Stimulated activated CD4-positive, alpha-beta T cell treated with anti-CD3 and anti-CD28 coated beads, Interleukin-2, amount 100 ng/mL, for 24 hours (primary cell): ENCODE results near the gene RASEF.

Experiments used
- DNase-seq, 2 donors: peaks; one replicate each; pipeline ENCODE4 v3.0.0-alpha.2; 2020

RASEF gene

DNA sequence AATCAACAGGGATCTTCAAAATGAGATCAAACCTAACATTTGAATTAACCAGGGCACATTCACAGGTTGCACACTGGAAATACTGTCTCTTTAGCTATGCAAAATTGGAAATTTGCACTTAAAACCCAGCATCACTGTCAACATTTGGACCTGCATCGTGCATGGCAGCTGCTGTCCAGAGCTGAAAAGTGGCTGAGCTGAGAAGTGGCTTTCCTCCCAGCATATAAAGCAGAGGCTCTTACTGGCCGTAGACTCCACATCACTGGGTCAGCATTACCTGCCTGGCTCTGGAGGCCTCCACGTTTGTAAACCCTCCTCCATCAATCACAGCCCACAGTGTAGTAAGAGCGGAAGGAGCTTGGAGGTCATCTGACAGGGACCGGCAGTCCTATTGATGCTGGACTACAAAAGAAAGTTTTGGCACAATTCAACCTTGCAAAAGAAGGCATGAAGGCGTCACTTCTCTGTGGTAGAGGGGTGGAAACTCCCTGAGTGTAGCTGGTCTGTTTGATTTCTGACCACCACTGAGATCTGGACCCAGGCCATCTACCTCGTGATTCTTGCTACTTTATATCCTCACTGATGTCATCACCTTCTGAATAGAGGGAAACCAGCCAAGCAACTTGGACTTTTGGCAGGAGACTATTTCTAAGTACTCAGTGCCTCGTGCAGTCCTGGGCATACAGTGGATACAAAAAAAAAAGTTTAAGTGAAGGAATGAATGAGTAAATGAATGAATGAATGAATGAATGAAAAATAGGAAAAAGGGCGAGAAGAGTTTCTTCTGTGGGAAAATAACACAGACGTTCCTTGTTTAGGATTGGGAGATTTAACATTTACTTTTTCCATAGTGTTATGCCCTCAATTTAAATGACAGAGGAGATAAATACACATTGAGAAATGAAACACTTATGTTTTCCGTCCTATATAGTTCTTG lies 14.8 kb downstream of the RASEF start:
- DNase-seq: no peak

DNA sequence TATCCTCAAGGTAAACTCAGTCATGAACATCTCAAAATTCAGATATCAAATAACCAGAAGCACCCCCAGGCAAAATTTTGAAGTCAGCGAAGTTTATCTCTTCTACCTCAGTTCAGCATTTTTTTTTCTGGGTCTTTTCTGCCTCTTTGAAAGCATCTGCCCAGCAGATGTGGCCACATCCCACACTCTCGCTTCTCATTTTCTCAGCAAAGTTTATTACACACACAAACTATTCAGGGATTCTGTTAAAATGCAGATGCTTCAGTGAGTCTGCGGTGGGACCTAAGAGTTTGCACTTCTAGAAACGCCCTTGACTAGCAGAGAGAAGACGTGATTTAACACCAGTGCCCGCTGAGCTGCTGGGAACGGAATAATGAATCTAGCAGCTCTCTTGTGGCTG lies 19.3 kb downstream of the RASEF start:
- DNase-seq: no peak

DNA sequence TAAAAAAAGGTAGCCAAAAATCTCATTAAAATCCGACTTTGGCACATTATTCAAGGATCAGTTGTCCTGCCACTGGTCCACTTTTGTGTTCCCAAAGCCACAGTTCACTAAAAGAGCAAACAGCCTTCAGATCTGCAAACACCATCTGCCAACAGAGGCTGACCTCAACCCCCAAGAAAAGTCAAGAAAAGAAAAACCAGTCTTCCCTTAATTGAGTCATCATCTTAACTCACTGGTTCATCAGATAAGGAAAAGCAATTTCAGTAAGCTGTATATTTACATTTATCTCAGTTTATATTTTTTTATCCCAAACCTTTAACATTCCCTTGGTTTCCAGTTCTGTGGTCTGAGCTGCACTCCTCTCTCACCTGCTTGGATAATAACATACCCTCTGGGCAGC lies 21.2 kb downstream of the RASEF start:
- DNase-seq: no peak

DNA sequence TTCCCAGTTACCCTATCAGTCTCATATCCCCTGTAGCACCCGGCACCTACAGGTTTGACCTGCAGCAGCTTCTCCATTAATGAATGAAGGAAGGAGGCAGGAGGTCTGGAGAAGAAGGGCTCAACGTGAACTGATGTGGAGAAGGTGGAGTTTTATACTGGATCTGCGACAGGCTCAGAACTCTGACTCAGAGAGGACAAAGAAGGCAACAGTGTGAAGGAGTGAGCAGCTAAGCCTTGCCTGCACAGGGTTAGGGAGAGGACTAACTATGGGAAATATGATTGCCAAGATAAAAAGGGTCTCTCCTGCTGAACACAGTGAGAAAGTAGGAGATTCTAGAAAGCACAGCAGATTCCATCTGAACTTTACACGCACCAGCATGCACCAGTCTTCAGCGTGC lies 23.6 kb downstream of the RASEF start:
- DNase-seq: no peak

DNA sequence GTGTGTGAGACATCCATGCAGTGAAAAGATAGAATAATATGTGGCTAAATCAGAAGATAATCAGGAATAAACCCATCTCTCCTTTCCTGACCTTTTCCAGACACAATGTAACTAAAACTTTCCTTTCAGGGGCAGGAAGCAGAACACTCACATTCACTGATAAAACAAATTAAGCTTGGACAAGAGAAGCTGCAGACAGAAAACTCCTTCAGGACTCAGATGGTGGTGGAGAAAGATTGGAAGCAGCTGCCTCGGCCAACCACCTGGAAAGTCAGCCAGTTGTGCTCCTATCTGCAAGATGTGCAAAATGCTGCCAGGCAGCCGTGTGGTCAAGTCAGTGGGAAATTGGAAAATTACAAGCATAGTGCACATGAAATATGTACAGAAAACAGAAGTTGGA lies 26.9 kb downstream of the RASEF start:
- no peak for DNase-seq

DNA sequence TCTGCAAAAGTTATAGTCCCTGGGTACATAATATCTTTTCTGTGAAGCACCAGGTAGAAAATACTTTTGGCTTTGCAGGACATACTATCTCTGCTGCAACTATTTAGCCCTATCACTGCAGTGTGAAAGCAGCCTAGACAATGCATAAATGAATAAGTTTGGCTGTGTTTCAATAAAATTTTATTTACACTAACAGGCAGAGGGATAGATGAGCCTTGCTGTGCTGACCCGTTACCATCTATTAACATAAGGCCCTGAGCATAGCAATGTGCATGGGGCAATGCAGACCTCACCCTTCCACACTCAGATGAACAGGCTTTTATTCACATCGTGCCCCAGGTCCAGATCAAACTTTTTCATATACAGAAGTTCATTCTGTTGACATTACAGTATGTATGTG lies 27.8 kb downstream of the RASEF start:
- no peak for DNase-seq

DNA sequence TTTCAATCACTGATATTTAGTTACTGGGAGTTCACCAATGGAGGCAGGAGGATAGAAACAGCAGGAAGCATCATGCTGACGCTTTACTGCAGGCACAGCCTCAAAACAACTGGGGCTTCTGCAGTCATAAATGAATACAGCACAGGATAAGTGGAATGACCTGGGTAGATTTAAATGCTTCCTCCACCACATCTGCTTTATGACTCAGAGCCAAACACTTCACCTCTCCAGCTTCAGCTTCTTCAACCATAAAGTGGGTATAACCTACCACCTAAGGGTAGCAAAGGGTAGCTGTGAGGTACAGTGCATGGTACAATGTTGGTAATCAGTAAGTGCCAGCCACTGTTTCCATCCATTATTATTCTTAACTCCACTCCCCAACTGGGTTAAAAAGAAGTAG lies 28.4 kb downstream of the RASEF start:
- no peak for DNase-seq

DNA sequence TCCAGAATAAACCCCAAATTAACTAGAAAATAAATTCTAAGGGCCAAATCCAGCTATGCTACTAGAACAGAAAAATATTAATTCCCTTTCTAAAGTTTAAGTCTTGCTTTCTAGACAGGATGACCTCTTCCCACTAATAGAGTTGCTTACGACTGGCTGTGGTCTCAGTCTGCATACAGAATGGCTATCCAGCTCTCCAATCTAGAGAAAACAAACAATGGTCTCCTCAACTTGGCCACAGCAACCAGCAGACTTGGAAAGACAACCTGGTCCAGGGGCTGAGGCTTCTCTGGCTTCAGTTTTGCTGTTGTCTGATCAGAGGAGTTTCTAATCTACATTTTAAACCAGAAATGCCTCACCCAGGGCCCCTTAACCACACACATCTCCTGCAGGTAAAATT lies 28.9 kb downstream of the RASEF start:
- no peak for DNase-seq

DNA sequence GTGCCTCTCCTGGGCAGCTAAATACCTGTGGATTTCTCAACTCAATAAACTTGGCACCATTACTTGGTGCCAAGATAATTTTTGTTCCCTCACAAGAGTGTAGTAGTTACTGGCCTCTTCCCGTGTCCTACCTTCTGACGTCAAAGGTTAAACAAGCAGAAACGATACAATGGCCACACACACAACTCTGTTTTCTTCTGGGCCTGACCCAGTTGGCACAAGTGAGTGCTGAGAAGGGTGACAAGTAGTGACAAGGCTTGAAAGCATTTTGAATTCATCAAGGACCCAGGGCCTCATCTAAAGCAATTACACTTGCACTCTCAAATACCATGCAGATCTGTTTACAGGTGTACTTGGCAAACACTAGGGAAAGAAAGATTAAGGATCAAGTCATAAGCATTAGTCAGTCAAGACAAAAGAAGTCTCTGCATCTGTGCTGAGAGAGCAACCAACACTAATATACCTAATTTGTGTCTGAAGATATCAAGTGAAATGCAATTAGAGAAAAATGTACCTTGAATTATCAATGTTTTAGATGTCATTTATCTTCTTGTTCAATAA lies 30.8 kb downstream of the RASEF start:
- DNase-seq: no peak

DNA sequence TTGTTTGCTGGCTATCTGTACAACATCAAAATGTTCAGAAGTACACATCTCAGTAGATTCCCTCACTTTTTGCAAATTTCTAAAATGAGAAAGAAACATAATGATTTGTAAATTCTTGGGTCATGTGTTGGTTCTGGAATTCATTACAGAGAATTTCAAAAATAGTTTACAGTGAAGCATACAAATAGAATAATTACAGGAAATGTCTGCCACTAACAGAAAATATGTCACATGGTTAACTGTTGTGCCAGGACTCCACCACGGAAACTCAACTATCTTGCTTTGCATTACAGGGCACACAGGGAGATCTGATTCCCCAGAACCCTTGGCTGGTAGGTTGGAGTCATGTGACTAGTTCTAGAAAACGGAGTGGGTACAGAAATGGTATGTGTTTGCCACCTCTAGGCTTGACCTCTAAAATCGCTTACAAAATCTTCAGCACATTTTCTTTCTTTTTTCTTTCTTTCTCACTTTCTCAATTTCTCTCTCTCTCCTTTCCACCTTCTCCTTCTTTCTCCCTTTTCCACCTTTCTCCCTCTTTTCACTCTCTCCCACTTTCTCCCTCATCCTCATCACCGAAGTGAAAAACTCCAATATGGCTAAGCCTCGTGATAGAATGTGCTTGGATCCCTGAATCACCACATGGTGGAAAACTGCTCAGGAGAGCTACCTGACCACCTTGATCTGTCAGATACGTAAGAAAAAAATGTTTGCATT lies 32.4 kb downstream of the RASEF start:
- no peak for DNase-seq

DNA sequence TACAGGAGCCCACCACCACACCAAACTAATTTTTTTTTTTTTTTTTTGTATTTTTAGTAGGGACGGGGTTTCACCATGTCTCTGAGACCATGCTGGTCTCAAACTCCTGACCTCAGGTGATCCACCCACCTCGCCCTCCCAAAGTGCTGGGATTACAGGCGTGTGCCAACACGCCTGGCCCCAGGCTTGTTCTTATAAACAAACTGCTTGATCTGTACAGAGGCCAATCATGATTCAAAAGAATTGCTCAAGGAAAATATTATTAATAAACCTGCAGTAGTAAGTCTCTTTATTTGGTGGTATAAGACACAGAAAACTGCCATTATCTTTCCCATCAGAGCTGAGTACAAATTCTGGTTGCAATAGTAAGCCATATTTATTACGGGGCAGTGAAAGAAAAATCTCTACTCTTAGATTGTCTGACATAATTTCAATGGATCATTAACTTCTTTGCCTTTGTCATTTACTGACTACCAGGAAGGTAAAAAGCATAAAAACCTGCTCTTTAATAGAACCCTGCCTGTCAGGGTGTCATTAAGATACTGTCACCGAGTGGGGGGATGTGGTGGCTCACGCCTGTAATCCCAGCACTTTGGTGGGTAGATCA lies 33.3 kb downstream of the RASEF start:
- no peak for DNase-seq

DNA sequence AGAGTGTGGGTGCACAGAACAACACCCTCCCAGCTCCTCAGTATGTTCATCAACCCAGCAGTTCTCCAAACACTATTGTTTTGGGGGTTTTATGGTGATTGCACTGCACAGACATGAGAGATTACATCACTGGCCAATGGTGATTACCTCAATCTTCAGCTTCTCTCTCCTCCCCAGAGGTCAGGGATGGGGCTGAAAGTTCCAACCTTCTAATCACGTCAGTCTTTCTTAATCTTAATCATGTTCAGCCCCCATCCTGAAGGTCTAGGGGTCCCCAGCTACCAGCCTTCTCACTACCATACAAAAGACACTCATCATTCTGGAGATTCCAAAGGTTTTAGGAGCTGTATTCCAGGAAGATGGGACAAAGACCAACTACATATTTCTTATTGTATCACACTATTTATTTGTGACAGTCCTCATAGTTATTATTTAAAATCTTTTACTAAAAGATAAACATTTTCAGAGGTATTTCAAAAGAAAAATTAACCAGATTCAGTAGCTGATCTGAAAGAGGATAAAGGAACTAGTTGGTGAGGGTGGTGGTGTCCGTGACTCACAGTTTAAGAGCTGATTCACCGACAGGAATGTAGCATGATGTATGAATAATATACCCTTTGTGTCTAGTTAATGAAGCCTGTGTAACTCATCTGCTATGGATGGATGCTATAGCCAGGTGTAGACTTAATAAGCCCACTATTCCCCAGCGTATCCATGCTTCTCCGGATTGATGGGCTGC lies 35.6 kb downstream of the RASEF start:
- no peak for DNase-seq

DNA sequence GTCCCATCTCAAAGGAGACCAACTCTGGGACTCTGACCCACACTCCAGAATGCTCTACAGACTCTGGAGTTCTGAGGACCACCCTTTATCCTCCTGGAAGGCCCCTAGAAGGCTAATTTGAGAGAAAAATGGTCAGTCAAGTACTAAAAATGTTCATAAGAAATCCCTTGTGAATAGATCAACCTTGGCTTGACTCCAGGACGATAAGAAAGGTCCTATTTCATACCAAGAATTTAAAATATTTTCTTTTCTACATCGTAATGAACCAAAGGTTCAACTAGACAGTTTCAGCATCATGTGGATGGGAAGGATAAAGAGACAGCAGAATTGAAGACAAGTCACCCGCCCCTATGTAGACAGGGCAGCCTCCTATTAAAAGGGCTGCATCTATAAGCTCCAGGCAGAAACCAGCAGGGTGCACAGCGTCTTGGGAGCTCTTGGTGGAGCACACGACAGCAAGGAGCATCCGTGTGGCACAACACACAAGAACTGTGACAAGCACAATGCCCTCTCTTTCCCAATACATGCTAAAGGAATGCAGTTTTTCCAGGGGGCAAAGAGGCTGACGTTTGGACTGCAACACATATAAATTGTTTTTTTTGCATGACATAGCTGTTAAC lies 38.3 kb downstream of the RASEF start:
- DNase-seq: no peak

DNA sequence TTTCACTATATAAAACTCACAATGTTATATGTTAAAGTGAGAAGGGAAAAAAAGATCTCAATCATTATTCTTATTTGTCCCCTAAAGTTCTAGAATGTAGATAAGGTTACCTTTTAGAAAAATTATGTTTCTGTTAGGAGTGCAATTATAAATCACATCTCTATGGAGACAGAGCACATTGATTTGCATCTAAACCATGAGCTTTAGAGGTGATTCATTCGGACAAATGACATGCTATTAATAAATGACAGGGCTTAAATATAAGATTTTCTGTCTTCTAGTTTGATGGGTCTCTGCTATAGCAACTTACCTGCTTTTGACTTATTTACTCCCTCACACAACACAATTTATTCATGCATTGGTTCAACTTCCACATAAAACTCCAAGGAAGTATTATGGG lies 39.8 kb downstream of the RASEF start:
- DNase-seq: no peak

DNA sequence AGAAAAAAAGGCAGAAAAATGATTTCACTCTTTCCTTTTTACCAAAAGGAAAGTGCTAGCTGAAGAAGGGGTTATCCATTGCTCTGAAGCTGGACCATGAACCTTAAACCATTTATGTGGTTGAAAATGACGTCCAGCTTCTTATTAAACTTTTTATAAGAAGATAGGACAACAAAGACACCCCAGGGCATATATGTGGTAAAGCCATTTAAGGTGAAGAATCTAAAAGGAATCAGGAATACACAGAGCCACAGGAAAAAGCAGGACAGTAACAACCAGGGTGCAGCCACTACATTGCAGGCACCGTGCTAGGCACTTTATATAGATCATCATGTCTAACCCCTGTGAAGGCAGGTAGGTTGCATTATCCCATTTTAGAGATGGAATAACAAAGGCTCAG lies 42.1 kb downstream of the RASEF start:
- no peak for DNase-seq

DNA sequence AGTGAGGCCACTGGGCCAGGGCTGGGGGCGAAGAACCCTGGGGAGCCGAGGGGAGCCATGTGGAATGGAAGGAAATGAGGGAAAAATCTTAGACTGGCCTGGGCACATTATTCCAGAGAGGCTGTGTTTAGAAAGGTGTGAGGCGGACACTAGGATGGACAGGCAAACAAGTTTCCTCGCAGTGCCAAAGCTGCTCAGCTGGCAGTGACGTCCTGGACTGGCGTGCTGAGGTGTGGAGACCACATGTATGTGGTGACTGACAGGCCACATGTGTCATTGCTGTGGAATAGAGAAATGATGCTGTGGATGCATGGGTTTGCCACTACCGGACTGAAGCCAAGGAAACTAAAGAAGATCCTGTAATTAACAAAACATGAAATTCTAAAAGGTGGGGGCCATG lies 42.6 kb downstream of the RASEF start:
- no peak for DNase-seq

DNA sequence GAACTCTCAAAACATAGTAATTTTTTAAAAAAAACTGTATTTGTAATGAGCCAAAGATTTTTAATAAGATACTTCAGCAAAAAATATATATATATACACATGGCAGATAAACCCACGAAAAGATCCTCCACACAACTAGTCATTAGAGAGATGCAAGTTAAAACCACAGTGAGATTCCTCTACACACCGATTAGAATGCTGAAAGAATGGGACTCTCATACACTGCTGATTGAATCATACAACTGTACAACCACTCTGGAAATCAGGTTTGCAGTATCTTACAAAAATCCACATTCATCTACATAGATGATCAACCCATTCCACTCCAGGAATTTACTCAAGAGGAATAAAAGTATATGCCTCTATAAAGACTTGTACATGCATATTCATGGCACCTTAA lies 43.7 kb downstream of the RASEF start:
- no peak for DNase-seq

DNA sequence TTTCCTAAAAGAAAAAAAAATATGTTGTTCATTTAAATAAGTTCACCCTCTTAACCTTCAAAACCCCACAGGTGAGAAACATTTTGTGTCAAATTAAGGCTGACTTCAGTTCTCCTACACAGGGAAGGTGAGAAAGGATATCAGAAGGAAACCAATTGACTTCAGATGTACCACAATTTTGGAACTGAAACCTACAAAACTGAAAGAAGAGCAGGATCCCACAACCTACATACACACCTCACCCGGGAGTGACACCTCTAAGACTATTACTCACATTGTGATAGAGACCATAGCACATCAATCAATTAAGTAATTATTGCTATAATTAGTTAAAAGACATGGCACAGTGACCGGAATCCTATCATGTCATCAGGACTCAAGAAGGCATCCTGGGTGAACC lies 47.0 kb downstream of the RASEF start:
- DNase-seq: no peak

DNA sequence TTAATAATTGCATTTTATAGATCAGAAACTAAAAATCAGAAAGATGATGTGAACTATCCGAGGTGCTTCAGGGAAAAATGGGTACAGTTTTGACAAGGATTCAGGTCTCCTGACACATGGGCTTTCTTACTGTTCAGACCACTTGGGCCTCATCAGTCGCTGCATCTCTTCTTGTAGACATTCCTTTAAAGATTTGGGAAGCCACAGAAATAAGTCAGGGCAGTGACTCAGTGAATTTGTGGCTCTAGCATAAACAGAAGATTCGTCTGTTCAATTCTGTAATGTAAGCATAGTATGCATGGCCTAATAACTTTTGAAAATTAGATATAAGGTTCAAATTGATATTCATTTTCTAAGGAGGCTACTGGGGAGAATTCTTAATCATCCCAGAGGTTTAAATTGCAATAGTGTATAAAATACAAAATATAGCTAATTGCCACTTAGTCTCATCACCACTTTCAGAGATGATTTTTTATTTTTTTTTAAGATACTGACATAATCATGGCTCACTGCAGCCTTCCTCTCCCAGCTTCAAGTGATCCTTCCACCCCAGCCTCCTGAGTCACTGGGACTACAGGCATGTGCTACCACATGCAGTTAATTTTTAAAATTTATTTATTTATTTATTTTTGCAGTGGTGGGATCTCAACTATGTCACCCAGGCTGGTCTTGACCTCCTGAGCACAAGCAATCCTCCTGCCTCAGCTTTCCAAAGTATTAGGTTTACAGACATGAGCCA lies 48.9 kb downstream of the RASEF start:
- DNase-seq: no peak

DNA sequence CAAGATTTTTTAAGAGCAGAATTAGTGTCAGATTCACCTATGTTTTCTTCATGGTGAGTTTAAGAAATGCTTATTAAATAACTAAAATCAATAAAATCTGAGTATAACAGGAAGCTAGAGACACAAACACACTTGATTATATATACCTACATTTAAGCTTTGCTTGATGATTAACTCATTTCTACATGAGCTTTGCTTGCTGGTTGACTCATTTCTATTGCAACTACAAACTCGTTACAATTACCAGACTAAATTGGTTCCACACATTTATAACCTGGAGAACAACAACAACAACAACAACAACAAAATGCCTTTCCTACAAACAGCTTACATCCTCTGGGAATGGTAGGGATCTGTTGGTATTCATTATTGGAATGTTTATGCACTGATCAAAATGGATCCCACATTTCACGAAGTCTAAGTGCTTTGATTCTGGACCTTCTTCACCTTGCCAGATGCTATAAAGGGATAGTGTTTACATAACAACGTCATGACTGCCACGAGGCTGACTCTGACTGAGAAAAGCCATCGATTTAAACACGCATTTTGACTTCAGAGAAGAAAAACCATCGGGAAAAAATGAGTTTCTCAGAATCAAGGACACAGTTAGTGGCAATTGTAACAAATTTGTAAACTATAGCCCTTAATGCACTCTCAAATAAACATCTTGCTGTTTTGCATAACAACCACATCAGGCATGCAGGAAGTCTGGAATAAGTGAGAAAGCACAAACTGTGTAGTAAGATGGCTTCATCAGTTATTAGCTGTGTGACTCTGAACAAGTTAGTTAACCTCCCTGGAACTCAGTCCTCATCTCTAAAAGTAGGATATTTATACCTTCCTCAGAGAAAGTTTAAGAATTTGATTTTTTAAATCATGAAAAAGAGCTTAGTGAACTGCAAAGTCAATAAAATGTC lies 49.8 kb downstream of the RASEF start:
- DNase-seq: no peak
